Cardiac fibroblast (primary cell): ENCODE measurements around the gene LTBP1.

ENCODE experiments used
- DNase-seq, 2 donors: peaks; one replicate each; pipeline versions ENCODE4 v3.0.0 to v3.0.0-alpha.2; 2010; ENCODE audit warnings: low read depth in 2 of 2
- H3K4me3 ChIP-seq, 2 donors: replicated peaks in 1 of 2; 1 replicate in 1 of 2; 2 replicates in 1 of 2; pipeline ENCODE4 v1.5.1; 2011; ENCODE audit warnings: low read depth in 2 of 2, low read length in 2 of 2, mild to moderate bottlenecking in 2 of 2, moderate library complexity in 1 of 2
- CTCF ChIP-seq: IDR thresholded peaks from one replicate; pipeline ENCODE4 v1.5.1; 2011; ENCODE audit warnings: low read depth, mild to moderate bottlenecking, low read length, inconsistent platforms

The LTBP1 gene

DNA sequence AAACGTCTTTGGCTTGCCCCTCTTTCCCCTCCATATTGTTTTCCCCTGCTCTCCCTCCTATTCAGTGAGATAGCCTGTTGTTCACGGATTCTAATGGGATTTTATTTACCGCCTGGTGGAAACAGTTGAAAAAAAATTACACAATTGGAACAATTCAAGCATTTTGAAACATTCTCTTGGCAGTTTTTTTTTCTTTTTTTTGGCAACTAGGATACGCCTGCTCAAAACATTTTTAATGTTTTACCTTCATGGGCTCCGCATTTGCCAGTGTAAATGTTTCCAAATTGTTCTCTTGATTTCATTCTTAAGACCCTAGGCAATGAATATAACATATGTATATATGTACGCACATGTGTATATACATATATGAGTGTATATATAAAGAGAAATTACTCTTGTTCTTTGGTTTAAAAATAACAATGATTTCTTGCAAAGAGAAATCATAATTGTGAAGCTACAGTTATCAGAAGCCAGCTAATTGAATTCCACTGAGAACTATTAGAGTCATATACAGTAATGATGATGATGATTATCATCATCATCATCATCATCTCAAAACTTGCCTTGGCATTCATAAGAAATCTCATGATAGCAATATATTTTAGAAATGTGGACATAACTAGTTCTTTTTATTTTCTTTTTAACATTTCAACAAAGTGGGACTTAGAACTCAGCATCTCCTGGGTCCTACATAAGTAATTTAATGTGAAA, 146.7 kb downstream of the LTBP1 start:
- H3K4me3 ChIP-seq: no peak overlapping the region
- DNase-seq: no peak
- TF ChIP-seq CTCF: no peak

GRCh38 chr2:33094303-33094702, 147.6 kb downstream of the LTBP1 start:
- DNase-seq: no peak
- no peak for TF ChIP-seq CTCF

DNA sequence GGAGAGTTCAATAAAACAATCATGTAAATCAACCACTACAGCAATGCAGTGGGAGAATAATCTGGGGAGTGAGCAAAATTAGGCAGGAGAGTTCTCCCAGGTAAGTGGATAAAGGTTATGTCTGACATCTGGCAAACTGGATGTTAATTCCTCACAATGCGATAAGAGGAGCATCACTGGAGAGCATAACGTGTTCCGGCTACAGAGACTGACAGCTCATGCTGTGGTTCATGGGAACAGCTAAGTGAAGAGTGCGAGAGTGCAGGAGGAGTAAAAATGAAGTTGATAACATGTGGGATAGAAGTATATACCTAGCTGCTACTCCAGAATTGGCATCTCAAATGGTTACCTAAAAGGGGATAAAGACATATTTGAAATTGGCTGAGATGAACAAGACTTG, 153.2 kb downstream of the LTBP1 start:
- no peak for DNase-seq
- H3K4me3 ChIP-seq: no peak overlapping the region
- no peak for TF ChIP-seq CTCF

More at GRCh38 chr2:33094303-33094702, 147.6 kb downstream of the LTBP1 start:
- H3K4me3 ChIP-seq: no peak overlapping the region

DNA sequence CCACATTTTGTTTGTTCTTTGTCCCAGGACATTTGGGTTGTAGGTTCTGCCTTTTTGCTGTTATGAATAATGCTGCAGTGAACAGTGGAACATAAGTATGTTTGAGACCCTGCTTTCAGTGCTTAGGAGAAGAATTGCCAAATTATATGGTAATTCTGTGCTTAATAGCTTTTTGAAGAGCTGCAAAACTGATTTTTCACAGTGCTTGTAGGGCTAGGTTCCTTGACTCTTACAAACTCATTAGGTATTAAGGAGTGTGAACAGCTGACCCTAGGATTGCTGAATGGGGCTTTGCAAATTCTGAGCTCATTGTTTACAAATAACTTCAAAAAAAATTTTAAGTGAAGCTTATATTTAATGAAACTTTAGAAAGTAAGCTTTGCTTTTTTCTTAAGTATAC, 154.2 kb downstream of the LTBP1 start:
- no peak for DNase-seq
- H3K4me3 ChIP-seq: no peak overlapping the region
- no peak for TF ChIP-seq CTCF

- peak; percentile 38 to 62 for DNase-seq
- no peak overlapping the region for H3K4me3 ChIP-seq
- TF ChIP-seq CTCF: no peak
Observed at GRCh38 chr2:33104052-33104623, 157.4 kb downstream of the LTBP1 start.

GRCh38 chr2:33104726-33105125, 158.0 kb downstream of the LTBP1 start:
- H3K4me3 ChIP-seq: no peak overlapping the region
- TF ChIP-seq CTCF: no peak
- peak; percentile 51 to 66 for DNase-seq
